ENCODE data around the gene PIM3.

- TF ChIP-seq POLR2A (IDR thresholded peaks at IDR 0.05) (no peak), POLR2AphosphoS5 (IDR thresholded peaks at IDR 0.05) (no peak), EP300 (IDR thresholded peaks at IDR 0.05) (no peak)
- TF ChIP-seq, protein P1, sequence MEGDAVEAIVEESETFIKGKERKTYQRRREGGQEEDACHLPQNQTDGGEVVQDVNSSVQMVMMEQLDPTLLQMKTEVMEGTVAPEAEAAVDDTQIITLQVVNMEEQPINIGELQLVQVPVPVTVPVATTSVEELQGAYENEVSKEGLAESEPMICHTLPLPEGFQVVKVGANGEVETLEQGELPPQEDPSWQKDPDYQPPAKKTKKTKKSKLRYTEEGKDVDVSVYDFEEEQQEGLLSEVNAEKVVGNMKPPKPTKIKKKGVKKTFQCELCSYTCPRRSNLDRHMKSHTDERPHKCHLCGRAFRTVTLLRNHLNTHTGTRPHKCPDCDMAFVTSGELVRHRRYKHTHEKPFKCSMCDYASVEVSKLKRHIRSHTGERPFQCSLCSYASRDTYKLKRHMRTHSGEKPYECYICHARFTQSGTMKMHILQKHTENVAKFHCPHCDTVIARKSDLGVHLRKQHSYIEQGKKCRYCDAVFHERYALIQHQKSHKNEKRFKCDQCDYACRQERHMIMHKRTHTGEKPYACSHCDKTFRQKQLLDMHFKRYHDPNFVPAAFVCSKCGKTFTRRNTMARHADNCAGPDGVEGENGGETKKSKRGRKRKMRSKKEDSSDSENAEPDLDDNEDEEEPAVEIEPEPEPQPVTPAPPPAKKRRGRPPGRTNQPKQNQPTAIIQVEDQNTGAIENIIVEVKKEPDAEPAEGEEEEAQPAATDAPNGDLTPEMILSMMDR (IDR thresholded peaks at IDR 0.05): no peak
Measured at GRCh38 chr22:50008151-50009040, 47.8 kb downstream of the PIM3 start.

Data from suprapubic skin (tissue), 4 donors.